ENCODE measurements around the gene INPP4B. TPM values are rescaled to one million over a fixed set of nuclear protein-coding genes. Genes with fewer than 3 reads are reported as not detected.

INPP4B gene
- polyA plus RNA-seq, 5 donors, result 5.5 to 15.7 (median 11.7) TPM

DNA sequence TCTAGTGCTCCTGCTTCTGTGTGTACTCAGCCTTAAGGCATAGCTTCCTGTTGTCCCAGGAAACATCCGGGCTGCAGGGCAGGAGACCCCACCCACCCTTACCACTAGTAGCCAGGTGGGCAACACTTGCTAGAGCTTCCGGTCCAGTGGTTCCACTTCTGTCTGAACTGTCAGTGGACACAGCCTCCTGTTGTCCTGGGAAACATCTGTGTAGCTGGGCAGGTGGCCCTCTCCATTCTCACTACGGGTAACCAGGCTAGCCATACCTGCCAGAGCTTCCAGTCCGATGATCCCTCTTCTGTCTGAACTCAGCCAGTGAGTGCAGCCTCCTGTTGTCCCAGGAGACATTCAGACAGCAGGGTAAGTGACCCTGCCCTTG is 372.2 kb downstream of the INPP4B start:
- no peak for DNase-seq

DNA sequence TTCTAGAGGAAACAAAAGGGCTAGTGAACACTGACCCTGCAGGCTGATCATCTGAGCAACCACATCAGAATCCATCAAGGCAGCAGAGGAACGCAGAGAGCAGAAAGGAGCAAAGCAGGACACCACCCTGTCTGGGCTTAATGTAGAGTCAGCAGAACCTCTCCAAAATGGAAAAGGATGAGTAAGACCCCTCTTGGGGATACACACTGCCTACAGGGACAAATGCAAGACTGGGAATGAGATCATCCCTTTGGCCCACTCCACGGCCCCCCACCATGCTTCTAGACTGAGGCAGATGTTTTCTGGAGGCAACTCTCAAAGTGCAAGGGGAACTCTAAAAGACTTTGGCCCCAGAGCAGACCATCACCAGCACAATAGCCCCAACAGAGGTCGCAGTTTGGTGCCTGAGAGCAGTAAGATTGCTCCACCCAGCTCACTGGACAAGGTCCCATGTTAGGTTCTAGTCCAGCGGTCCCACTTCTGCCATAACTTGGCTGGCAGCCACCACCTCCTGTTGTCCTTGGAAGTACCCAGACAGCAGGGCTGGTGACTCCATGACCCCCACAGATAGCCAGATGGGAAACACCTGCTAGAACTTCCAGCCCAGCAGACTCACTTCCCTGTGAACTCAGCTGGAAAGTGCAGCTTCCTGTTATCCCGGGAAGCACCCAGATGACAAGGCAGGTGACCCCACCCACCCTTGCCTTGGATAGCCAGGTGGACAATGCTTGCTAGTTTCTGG is 372.7 kb downstream of the INPP4B start:
- no peak for DNase-seq

DNA sequence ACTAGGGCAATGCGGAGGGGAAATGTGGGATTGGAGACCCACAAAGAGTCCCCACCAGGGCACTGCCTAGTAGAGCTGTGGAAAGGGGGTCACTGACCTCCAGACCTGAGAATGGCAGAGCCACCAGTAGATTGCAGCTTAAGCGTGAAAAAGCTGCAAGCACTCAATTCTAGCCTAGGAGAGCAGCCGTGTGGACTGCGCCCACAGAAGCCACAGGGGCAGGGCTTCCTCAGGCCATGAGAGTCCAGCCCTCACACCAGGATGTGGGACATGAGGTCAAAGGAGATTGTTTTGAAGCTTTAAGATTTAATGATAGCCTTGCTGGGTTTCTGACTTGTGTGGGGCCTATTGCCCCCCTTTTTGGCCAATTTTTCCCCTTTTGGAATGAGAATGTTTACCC is 379.0 kb downstream of the INPP4B start:
- no peak for DNase-seq

GRCh38 chr4:142465526-142465925 is 380.6 kb downstream of the INPP4B start:
- no peak for DNase-seq

DNA sequence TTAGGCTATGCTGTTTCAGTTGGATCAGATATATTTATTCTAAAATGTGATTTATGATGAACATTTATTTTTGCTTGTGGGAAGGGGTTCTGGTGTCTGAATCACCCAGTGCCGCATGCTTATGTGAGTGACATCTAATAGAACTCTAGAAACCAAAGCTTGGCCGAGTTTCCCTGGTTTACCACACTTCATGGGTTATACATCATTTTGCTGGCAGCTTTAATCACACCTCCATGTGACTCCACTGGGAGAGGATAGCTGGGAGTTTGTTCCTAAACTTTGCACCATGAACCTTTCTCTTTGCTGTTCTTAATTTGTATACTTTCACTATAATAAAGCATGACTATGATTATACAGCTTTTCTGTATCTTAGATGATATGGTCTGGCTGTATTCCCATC is 382.9 kb downstream of the INPP4B start:
- DNase-seq, result no peak

DNA sequence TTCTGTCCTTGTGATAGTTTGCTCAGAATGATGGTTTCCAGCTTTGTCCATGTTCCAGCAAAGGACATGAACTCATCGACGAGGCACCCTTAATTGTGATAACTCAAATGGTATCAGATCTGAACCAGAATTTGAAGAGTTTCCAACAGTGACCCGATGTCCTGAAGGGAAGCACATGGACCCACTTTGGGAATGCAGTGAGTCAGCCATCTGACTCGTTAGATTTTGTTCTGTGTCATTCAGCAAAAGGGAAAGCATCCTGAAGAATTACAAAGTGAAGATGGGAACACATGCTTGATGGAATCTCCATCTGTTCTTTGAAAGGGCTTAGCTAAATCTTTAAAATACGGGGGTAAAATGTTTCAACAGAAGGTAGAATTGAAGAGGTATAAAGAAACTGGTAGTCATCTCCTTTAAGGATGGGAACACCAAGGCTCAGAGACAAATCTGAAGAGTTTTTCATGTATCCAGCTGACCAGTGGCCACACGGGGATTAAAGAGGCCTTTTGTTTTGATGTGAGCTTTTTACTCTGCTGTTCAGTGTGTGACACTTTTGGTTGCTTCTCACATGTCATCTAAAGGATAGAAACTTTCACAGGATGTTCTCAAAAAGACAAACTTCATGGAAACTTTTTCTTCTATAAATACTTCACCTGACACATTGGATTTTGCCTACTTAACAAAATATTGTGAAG is 393.8 kb downstream of the INPP4B start:
- no peak for DNase-seq

DNA sequence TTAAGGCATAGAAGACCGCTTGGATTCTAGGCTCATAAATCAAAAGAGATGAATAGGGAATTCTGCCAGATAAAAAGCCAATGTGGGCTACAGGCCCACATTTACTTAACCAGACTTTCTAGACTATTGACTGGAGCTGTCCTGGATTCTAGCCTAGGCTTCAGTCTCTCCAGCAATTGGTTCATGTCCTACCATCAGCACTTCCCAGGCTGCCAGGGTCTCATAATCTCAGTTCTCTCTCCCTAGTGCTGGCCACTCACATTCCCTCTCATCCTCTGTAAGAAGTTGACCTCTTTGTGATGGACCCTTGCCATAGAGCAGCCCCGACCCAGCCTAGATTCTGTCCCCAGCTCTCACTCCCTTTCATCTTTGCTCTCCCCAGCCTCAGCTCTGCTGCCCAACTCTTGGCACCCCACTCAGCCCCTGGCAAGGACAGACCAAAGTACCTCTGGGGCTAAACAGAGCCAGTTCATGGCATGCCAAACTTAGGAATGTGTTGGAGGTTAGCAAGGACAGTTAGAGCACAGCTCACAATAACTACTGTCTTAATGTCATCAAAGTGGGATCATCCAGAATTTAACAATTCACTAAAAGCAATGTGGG is 396.2 kb downstream of the INPP4B start:
- no peak for DNase-seq

DNA sequence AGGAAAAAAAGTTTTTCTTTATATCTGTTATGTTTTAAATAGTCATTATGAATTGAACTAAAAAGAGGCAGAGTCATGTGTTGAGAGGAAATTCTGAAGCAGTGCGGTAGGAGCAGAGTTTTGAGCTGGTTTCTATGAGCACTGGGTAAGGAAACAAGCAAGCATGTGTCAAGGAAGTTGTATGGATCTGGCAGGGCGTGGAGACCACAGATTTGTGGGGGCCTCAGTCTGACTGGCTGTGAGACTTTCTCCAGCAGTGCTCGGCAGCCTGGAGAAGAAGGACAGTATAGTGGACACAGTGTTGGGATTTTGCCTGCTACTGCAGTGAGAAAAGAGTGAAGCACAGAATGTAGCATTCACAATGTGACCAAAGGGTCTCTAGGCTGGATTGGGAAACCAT is 399.1 kb downstream of the INPP4B start:
- DNase-seq, result no peak

GRCh38 chr4:142443469-142443868 is 402.6 kb downstream of the INPP4B start:
- DNase-seq, result no peak

- no peak for DNase-seq
These were observed 406.0 kb downstream of the INPP4B start for GRCh38 chr4:142440093-142440492.

DNA sequence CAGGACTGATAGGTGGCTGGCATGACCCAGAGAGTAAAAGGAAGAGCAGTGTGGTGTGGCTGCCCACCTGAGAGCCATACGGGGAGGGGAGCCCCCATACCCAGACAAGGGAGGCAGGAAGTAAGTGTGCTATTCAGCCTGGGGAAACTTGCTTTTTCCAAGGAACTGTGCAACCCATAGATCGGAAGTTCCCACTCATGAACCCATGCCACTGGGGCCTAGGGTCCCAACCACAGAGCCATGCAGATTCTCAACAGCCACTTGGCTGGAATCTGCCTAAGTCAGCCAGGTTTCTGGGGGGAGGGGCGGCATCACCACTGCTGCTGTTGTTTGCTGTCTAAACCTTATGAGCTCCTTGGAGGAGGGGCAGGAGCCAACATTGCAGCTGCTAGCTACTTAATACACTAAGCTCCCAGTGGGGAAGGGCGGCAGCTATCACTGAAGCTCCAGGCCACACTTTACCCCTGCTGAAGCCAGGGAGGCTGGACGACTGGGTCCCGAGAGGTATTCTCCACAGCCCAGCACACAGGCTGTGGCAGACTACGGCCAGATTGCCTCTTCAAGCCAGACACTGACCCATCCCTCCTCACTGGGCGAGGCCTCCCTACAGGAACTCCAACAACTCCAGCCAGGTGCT is 410.4 kb downstream of the INPP4B start:
- no peak for DNase-seq

- no peak for DNase-seq
These were observed 411.4 kb downstream of the INPP4B start for GRCh38 chr4:142434519-142435224.

- DNase-seq, result no peak
These were observed 417.4 kb downstream of the INPP4B start for GRCh38 chr4:142428715-142429114.

- no peak for DNase-seq
These were observed 418.6 kb downstream of the INPP4B start for GRCh38 chr4:142427456-142427855.

GRCh38 chr4:142423861-142424260 is 422.2 kb downstream of the INPP4B start:
- DNase-seq, result no peak

- no peak for DNase-seq
These were observed 425.6 kb downstream of the INPP4B start for GRCh38 chr4:142420311-142421095.

- no peak for DNase-seq
These were observed 426.4 kb downstream of the INPP4B start for GRCh38 chr4:142419712-142420111.

DNA sequence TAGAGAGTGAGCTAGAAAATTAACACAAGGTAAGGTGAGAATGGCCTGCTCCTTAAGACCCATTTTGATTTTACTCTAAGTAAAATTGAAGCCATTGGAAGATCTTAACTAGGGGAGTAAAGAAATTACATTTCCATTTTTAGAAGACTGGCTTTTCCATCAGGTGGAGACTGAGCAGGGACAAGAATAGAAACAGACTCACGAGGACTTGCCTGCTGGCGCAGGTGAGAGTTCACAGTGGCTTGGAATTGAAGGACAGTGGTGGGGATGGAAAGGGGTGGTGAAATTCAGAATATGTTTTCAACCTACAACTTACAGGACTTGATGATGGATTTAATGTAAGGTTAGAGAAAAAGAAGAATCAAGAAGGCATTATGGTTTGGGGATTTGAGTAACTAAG is 427.4 kb downstream of the INPP4B start:
- DNase-seq, result no peak

GRCh38 chr4:142416711-142417275 is 429.3 kb downstream of the INPP4B start:
- no peak for DNase-seq

- DNase-seq, result no peak
These were observed 430.0 kb downstream of the INPP4B start for GRCh38 chr4:142416121-142416520.

Data from right lung (tissue), 5 donors.